Measurements from ENCODE around the gene DEFB124. TPM values are rescaled to one million over a fixed set of nuclear protein-coding genes. Genes with fewer than 3 reads are reported as not detected.

The DEFB124 gene
- total RNA-seq, 1 experiment from 2014 or later, result not detected

DNA sequence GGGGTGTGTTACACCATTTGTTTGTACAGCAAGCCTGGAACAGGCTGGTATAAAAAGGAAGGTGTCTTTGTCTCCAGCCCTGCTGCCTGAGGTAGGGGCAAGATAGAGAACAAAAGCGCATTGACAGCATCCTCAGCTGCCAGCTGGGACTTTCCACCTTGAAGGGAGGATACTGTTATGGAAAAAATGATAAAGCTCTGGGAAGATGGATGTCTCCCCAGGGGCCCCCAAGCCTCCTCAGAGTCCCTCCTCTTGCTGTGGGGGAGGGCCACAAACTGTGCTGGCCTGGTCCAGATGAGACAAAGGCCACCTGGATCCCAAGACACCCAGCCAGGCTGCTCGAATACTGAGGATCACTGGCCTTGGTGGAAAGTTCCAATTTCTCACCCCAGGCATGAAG is 13.2 kb upstream of the DEFB124 start:
- H3K4me3 Mint-ChIP-seq (ENCODE audit: unreplicated experiment), result no peak overlapping the region
- no peaks in the 10 kb centered on the region for H3K4me1 Mint-ChIP-seq (ENCODE audit: insufficient read depth, unreplicated experiment)
- ChIA-PET CTCF (interaction anchor here (0.5 to 18.2 kb wide), 5 partner anchors 10 to 228 kb away, joined by 4 to 225 read pairs (median 4); no protein-coding TSS in a partner anchor), POLR2A (no interaction called here)
- no peak for DNase-seq (ENCODE audit: unreplicated experiment)
- TF ChIP-seq, protein P1, sequence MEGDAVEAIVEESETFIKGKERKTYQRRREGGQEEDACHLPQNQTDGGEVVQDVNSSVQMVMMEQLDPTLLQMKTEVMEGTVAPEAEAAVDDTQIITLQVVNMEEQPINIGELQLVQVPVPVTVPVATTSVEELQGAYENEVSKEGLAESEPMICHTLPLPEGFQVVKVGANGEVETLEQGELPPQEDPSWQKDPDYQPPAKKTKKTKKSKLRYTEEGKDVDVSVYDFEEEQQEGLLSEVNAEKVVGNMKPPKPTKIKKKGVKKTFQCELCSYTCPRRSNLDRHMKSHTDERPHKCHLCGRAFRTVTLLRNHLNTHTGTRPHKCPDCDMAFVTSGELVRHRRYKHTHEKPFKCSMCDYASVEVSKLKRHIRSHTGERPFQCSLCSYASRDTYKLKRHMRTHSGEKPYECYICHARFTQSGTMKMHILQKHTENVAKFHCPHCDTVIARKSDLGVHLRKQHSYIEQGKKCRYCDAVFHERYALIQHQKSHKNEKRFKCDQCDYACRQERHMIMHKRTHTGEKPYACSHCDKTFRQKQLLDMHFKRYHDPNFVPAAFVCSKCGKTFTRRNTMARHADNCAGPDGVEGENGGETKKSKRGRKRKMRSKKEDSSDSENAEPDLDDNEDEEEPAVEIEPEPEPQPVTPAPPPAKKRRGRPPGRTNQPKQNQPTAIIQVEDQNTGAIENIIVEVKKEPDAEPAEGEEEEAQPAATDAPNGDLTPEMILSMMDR (IDR thresholded peaks at IDR 0.05; ENCODE audit: unreplicated experiment), result no peak
- H3K27me3 Mint-ChIP-seq (ENCODE audit: insufficient read depth, unreplicated experiment), result no peaks in the 10 kb centered on the region
- no peaks in the 10 kb centered on the region for H3K36me3 Mint-ChIP-seq (ENCODE audit: insufficient read depth, unreplicated experiment)
- BruUV-seq (replicated peaks), result no TSS peak
- intact Hi-C loops (cut with micrococcal nuclease), result no loop called here
- no peak overlapping the region for H3K27ac Mint-ChIP-seq (ENCODE audit: low read depth, unreplicated experiment)
- H3K9me3 Mint-ChIP-seq (ENCODE audit: unreplicated experiment), result no peaks in the 10 kb centered on the region

DNA sequence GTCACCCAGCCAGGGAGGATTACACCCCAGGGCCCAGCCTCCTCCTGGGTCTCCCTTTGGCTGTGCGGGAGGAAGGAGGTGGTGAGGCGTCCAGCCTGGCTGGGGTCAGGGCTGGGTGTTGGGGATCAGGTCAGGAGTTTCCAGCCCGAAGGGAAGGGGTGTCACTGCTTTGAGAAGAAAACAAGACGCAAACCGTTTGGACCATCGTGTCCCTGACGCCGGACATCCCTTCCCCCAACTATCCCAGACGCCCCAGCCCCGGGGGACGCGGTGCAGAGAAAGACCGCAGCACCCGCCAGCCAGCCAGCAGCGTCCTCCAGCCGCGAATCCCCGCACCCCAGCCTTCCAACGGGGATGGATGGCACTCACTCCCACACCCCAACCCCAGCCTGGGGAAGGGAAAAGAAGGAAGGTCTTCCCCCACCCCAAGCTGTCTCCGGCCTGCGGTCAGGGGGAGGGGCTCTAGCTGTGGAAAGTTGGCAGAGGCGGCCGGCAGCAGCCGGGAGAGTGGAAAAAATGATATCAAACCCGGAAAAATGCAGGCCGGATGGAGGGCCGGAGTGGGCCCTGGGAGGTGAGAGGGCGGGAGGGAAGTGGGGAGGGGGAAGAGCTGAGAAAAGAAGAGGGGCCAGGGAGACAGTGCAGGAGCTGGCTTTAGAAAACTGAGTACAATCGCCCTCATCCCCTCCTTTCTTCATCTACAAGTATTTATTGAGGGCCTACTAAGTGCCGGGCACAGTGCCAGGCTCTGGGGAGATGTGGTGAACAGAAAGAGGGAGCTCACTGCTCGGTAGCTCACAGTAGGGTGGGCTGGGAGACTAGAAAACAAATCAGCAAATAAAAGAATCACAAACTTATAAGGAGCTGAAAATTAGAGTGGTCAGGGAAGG is 10.8 kb upstream of the DEFB124 start:
- Mint-ChIP-seq H3K27me3 (ENCODE audit: insufficient read depth, unreplicated experiment) (no peaks in the 10 kb centered on the region), H3K27ac (ENCODE audit: low read depth, unreplicated experiment) (no peak overlapping the region), H3K4me1 (ENCODE audit: insufficient read depth, unreplicated experiment) (no peaks in the 10 kb centered on the region), H3K4me3 (ENCODE audit: unreplicated experiment) (no peak overlapping the region), H3K36me3 (ENCODE audit: insufficient read depth, unreplicated experiment) (no peaks in the 10 kb centered on the region), H3K9me3 (ENCODE audit: unreplicated experiment) (no peaks in the 10 kb centered on the region)
- ChIA-PET POLR2A (interaction anchor here (0.6 kb wide), 1 partner anchor 1717 kb away, joined by 3 read pairs; no protein-coding TSS in a partner anchor), CTCF (interaction anchor here (0.6 to 18.2 kb wide), 10 partner anchors 17 to 1952 kb away, joined by 3 to 225 read pairs (median 4); partner anchors contain the start of gene DEFB121)
- DNase-seq (ENCODE audit: unreplicated experiment), result no peak
- intact Hi-C loops (cut with micrococcal nuclease), result no loop called here
- TF ChIP-seq, protein P1 (IDR thresholded peaks at IDR 0.05; ENCODE audit: unreplicated experiment), result no peak
- no TSS peak for BruUV-seq (replicated peaks)

DNA sequence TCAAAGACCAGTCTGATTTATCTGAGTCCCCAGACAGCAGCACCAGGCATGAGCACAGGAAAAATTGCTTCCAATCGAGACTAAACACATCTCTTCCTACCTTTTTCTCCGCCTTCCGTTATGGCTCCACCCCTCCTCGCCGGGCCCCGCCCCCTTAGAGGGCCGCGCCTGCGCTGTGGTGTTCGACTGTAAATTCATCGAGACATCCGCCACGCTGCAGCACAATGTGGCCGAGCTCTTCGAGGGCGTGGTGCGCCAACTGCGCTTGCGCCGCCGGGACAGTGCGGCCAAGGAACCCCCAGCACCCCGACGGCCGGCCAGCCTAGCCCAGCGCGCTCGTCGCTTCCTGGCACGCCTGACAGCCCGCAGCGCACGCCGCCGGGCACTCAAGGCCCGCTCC is 9.1 kb upstream of the DEFB124 start:
- Mint-ChIP-seq H3K4me3 (ENCODE audit: unreplicated experiment) (no peak overlapping the region), H3K36me3 (ENCODE audit: insufficient read depth, unreplicated experiment) (no peaks in the 10 kb centered on the region), H3K4me1 (ENCODE audit: insufficient read depth, unreplicated experiment) (no peaks in the 10 kb centered on the region), H3K27me3 (ENCODE audit: insufficient read depth, unreplicated experiment) (no peaks in the 10 kb centered on the region), H3K9me3 (ENCODE audit: unreplicated experiment) (no peaks in the 10 kb centered on the region), H3K27ac (ENCODE audit: low read depth, unreplicated experiment) (no peak overlapping the region)
- ChIA-PET CTCF (interaction anchor here (0.6 to 18.2 kb wide), 3 partner anchors 11 to 23 kb away, joined by 3 to 225 read pairs (median 3); no protein-coding TSS in a partner anchor), POLR2A (no interaction called here)
- no TSS peak for BruUV-seq (replicated peaks)
- TF ChIP-seq, protein P1 (IDR thresholded peaks at IDR 0.05; ENCODE audit: unreplicated experiment), result no peak
- intact Hi-C loops (cut with micrococcal nuclease), result no loop called here
- no peak for DNase-seq (ENCODE audit: unreplicated experiment)

DNA sequence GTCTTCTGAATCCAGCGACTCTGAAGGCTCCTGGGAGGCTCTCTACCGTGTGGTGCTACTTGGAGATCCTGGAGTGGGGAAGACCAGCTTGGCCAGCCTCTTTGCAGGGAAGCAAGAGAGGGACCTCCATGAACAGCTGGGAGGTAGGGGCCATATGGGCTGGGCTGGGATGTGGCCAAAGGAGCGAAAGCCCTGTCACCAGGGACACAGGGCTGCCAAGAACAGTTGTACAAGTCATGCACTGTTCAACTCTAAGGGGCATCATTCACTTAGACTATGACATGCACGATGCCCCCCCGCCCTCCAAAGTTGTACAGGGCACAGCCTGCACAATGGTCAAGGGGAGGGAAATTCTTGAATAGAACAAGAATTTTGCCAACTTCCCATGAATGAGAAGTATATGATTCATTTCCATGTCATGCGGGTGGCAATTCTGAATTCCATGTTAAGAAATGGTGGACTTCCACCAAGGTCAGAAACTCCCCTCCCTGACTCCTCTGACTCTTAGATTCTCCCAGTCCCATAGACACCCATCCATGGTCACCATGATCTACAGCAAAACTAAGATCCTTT is 1.8 kb upstream of the DEFB124 start:
- Mint-ChIP-seq H3K4me1 (ENCODE audit: insufficient read depth, unreplicated experiment) (peaks cover 15% of the 10 kb centered on the region), H3K4me3 (ENCODE audit: unreplicated experiment) (no peak overlapping the region), H3K27ac (ENCODE audit: low read depth, unreplicated experiment) (no peak overlapping the region), H3K9me3 (ENCODE audit: unreplicated experiment) (no peaks in the 10 kb centered on the region), H3K36me3 (ENCODE audit: insufficient read depth, unreplicated experiment) (no peaks in the 10 kb centered on the region), H3K27me3 (ENCODE audit: insufficient read depth, unreplicated experiment) (no peaks in the 10 kb centered on the region)
- TF ChIP-seq, protein P1 (IDR thresholded peaks at IDR 0.05; ENCODE audit: unreplicated experiment), result no peak
- ChIA-PET CTCF (interaction anchor here (0.7 to 6.4 kb wide), 5 partner anchors 17 to 1940 kb away, joined by 3 to 54 read pairs (median 3); no protein-coding TSS in a partner anchor), POLR2A (no interaction called here)
- intact Hi-C loops (cut with micrococcal nuclease), result no loop called here
- BruUV-seq (replicated peaks), result no TSS peak
- no peak for DNase-seq (ENCODE audit: unreplicated experiment)

Data from MCF 10A (cell line).